Epithelial cell of esophagus (primary cell): Measurements from ENCODE around the gene REC114.
A peak's percentile ranks its signal among the peaks of the same experiment; 100 is the strongest.

ENCODE experiments used
- DNase-seq: peaks from one replicate; pipeline ENCODE4 v3.0.0; 2010; ENCODE audit warnings: low read depth
- H3K4me3 ChIP-seq: 2 replicates; pipeline ENCODE4 v1.5.1; 2011; ENCODE audit warnings: mild to moderate bottlenecking, low read length, control low read depth
- TF ChIP-seq, protein P1 (sequence below): IDR thresholded peaks from 2 replicates; pipeline ENCODE4 v1.5.1; 2011; ENCODE audit warnings: low read depth, mild to moderate bottlenecking, low read length, control low read depth, inconsistent platforms; ENCODE audit not compliant: insufficient read depth; ENCODE audit errors: missing control alignments

REC114 gene

GRCh38 chr15:73518876-73519733 is 76.1 kb downstream of the REC114 start:
- no peak overlapping the region for H3K4me3 ChIP-seq
- DNase-seq = no peak
- TF ChIP-seq, protein P1, sequence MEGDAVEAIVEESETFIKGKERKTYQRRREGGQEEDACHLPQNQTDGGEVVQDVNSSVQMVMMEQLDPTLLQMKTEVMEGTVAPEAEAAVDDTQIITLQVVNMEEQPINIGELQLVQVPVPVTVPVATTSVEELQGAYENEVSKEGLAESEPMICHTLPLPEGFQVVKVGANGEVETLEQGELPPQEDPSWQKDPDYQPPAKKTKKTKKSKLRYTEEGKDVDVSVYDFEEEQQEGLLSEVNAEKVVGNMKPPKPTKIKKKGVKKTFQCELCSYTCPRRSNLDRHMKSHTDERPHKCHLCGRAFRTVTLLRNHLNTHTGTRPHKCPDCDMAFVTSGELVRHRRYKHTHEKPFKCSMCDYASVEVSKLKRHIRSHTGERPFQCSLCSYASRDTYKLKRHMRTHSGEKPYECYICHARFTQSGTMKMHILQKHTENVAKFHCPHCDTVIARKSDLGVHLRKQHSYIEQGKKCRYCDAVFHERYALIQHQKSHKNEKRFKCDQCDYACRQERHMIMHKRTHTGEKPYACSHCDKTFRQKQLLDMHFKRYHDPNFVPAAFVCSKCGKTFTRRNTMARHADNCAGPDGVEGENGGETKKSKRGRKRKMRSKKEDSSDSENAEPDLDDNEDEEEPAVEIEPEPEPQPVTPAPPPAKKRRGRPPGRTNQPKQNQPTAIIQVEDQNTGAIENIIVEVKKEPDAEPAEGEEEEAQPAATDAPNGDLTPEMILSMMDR = no peak

GRCh38 chr15:73522011-73522410 is 79.0 kb downstream of the REC114 start:
- no peak overlapping the region for H3K4me3 ChIP-seq
- TF ChIP-seq, protein P1 = no peak
- DNase-seq = peak; percentile 76

GRCh38 chr15:73524919-73525318 is 82.0 kb downstream of the REC114 start:
- no peak overlapping the region for H3K4me3 ChIP-seq
- TF ChIP-seq, protein P1 = no peak
- no peak for DNase-seq

DNA sequence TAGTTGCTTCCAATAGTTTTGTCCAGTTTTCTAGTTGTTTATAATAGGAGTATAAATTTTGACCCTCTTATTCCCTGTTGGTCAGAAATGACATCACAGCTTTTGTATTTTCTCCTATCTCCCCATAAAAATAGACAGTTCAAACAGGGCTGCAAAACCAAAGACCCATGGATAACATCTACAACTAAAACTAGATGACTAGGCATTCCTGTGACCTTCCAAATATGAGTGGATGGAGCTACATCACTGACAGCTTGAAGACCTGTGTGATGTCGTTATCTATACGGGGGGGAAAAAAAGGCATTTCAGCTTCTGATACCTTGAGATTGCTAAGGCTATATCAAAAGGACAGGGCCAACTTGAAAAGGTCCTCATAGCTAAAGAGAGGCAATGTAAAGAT is 84.6 kb downstream of the REC114 start:
- H3K4me3 ChIP-seq = no peak overlapping the region
- TF ChIP-seq, protein P1 = no peak
- no peak for DNase-seq

DNA sequence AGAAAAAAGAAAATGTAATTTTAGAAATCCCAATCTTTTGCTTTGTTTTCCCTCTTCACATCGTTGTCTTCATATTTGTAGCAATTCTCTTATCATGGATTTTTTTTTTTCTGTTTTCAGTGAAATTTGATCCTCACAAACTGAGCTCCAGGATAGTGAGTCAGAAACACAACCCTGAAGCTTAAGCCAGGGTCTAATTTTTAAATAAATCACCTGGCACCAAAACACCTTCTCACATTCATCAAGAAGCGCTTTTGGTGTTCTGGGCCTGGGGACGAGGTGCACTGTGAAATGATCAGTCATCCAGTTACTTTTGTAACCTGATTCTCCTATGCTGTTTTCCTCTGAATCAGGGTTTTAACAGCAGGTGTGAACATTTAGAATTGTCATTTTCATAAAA is 87.7 kb downstream of the REC114 start:
- no peak overlapping the region for H3K4me3 ChIP-seq
- TF ChIP-seq, protein P1 = no peak
- DNase-seq = no peak

GRCh38 chr15:73538123-73538522 is 95.2 kb downstream of the REC114 start:
- no peak for DNase-seq
- TF ChIP-seq, protein P1 = no peak
- no peak overlapping the region for H3K4me3 ChIP-seq
